LNCaP clone FGC (cell line): ENCODE data around the gene NANOS3.

ENCODE experiments used
- DNase-seq: peaks from one replicate; pipeline ENCODE4 v3.0.0-alpha.2; 2011; ENCODE audit warnings: low read depth
- H3K4me3 ChIP-seq: 2 replicates; pipeline ENCODE4 v1.5.1; 2011; ENCODE audit warnings: mild to moderate bottlenecking, low read depth, low read length, control low read depth
- TF ChIP-seq, protein P1 (sequence below): IDR thresholded peaks from 2 replicates; pipeline ENCODE4 v1.5.1; 2012; ENCODE audit warnings: mild to moderate bottlenecking; ENCODE audit not compliant: control insufficient read depth, insufficient read depth; ENCODE audit errors: extremely low read depth

NANOS3 gene

DNA sequence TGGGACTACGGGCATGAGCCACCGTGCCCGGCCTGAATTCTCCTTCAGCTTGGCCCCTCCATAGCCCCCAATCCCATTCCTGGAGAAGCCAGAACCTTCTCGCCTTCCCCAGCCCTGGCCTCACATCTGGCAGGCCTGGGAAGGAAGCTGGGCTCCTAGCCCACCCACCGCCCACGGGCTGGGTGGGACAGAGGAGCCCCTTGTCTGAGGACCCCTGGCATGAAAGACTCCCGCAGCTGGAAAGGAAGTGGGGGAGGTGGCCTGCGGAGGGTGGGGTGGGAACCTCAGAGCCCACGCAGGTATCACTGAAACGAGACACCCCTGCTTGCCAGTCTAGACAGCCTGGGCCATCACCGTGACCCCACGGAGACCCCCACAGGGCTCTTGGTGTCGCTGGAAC lies 7.7 kb upstream of the NANOS3 start:
- DNase-seq = no peak
- TF ChIP-seq, protein P1, sequence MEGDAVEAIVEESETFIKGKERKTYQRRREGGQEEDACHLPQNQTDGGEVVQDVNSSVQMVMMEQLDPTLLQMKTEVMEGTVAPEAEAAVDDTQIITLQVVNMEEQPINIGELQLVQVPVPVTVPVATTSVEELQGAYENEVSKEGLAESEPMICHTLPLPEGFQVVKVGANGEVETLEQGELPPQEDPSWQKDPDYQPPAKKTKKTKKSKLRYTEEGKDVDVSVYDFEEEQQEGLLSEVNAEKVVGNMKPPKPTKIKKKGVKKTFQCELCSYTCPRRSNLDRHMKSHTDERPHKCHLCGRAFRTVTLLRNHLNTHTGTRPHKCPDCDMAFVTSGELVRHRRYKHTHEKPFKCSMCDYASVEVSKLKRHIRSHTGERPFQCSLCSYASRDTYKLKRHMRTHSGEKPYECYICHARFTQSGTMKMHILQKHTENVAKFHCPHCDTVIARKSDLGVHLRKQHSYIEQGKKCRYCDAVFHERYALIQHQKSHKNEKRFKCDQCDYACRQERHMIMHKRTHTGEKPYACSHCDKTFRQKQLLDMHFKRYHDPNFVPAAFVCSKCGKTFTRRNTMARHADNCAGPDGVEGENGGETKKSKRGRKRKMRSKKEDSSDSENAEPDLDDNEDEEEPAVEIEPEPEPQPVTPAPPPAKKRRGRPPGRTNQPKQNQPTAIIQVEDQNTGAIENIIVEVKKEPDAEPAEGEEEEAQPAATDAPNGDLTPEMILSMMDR = no peak
- no peak overlapping the region for H3K4me3 ChIP-seq

DNA sequence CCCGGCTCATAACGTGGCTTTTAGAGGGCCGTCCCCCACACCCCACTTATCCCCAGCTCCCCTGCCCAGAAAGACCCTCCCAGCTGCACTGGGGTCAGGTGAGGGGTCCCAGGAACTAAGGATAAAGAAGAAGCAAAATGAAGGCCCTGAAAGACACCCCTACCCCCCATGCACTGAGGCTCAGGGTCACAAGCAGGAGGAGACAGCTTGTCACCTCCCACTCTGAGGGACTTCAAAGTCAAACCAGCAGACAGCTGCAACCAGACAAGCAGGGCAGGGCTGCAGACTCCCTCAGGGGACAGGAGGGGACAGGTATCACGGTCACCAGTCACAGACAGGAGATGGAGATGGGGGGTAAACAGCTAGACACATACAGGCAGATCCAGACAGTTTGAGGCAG lies 6.1 kb upstream of the NANOS3 start:
- H3K4me3 ChIP-seq = no peak overlapping the region
- DNase-seq = no peak
- TF ChIP-seq, protein P1 = no peak

DNA sequence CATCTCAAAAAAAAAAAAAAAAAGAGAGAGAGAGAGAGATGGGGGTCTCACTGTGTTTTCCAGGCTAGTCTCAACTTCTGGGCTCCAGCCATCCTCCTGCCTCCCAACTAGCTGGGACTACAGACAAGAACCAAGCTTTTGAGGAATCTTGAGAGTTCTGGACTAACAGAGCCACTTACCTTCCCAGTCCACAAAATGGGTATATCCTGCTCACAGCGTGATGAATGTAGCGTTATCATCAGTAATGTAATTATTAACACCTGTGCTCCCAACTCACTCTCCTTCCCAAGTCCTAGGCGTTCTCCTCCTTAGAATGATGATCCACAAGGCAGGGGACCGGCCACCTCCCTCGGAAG lies 4.6 kb upstream of the NANOS3 start:
- DNase-seq = no peak
- no peak overlapping the region for H3K4me3 ChIP-seq
- TF ChIP-seq, protein P1 = no peak

DNA sequence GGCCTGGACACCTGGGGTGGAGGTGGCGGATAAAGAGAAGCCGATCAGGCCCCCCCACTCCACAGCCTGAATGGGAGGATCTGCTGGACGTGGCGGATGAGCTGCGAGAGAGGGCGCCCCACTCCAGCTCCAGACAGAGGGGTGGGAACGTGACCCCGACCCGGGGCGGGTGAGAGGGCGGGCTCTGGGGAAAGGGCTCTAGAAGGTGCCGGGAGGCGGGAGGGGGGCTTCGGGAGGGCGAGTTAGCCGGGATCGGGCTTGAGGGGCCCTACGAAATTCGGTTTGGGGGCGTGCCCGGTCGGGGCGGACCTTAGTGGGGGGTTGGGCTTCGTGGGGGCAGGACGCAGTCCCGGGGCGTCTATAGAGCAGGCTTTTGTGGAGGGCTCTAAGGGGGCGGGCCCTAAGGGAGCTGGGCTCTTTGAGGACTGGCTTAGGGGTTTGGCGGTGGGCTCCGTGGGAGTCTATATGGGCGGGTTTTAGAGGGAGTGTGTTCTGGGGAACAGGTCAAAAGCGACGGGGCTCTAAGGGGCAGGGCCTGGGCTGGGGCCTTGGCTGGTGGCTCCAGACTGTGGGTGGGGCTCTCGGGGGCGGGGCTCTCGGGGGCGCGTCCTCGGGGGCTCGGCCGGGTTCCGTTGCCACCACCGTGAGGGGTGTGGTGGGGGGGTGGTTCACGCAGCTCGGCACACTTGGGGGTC lies 4.1 kb upstream of the NANOS3 start:
- no peak overlapping the region for H3K4me3 ChIP-seq
- TF ChIP-seq, protein P1 = no peak
- no peak for DNase-seq

DNA sequence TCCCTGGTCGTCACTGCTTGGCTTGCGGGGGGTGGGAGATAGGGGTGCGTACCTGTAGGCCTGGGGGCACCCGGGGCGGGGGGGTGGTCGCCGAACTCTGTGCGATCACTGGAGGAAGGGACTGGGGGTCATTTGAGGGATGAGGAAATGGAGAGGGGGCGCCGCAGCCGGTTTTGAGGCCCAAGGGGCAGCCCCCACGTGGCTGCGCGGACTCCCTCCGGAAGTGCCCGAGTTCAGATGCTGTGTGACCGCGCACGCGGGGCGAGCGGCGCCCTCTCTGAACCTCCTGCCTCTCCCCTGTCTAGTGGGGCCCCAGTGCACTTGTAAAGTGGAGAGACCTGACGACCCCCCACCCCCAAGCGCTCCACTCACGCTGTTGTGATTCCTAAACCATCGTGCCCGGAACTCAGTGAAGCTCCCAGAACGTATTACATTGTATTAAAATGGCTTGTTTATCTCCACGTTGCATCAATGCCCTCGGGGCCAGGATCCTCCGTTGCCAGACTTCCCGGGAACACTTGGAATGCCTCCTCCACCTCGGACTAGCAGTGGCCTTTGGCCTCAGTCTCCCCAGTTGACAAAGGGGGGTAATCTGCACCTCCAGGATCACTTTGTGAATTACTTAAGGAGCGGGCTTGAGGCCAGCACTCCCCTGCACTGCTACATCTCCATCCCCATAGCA lies 3.0 kb upstream of the NANOS3 start:
- DNase-seq = no peak
- TF ChIP-seq, protein P1 = no peak
- H3K4me3 ChIP-seq = no peak overlapping the region

DNA sequence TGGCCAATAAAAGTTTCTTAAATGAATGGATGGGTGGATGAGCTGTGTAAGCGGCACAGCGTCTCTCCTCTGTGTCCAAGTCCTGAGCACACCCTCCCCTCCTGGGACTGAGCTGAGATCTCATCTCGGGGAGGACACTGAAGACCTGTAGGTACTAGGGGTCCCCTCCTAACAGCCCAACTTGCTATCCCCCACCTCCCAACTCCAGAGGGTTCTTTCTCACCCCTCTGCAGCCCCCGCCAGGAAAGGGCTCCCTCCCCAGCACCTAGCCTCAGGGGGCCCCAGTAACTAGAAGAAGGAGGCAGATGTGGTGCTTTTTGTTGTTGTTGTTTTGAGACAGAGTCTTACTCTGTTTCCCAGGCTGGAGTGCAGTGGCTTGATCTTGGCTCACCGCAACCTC lies 1.1 kb upstream of the NANOS3 start:
- TF ChIP-seq, protein P1 = no peak
- DNase-seq = no peak

DNA sequence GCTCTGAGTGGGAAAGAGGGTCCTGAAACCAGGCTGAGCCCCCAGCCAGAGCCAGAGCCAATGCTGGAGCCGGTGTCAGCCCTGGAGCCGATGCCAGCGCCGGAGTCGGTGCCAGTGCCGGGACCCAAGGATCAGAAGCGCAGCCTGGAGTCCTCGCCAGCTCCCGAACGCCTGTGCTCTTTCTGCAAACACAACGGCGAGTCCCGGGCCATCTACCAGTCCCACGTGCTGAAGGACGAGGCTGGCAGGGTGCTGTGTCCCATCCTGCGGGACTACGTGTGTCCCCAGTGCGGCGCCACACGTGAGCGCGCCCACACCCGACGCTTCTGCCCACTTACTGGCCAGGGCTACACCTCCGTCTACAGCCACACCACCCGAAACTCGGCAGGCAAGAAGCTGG lies 369 bp downstream of the NANOS3 start:
- TF ChIP-seq, protein P1 = no peak
- no peak for DNase-seq
- H3K4me3 ChIP-seq = no peak overlapping the region

More for the DNA sequence above, 1.1 kb upstream of the NANOS3 start:
- no peak overlapping the region for H3K4me3 ChIP-seq
